ENCODE data around the gene PLA2G6. TPM values are rescaled to one million over a fixed set of nuclear protein-coding genes. Genes with fewer than 3 reads are reported as not detected.

The PLA2G6 gene
- total and polyA plus RNA-seq, 2 of the 13 experiments (the other 11 are each of a cell fraction or from before 2014, with no cell fraction given), result 4.8 to 11.5 TPM

GRCh38 chr22:38218661-38219622 is 37.3 kb upstream of the PLA2G6 start (continued):
- TF ChIP-seq ZBTB10 (CRISPR knock-in tag; IDR thresholded peaks at IDR 0.05; ENCODE audit: borderline replicate concordance) (peak; percentile 86; the same call in 1 of the 2 replicates), ZNF235 (CRISPR knock-in tag; IDR thresholded peaks at IDR 0.05; ENCODE audit: borderline replicate concordance) (peak; percentile 82; the same call in 1 of the 2 replicates), SAFB2 (CRISPR knock-in tag; IDR thresholded peaks at IDR 0.05; ENCODE audit: borderline replicate concordance, low read depth) (peak; percentile 85; the same call in 1 of the 2 replicates), POGK (CRISPR knock-in tag; conservative IDR thresholded peaks at IDR 0.05) (peak; percentile 48; the same call in 1 of the 2 replicates), CBX5 (CRISPR knock-in tag; IDR thresholded peaks at IDR 0.05; ENCODE audit: borderline replicate concordance) (peak; percentile 52; the same call in 1 of the 2 replicates), REL (CRISPR knock-in tag; conservative IDR thresholded peaks at IDR 0.05) (0 out of 2 replicates have a peak, but pooled peaks have one; percentile 69), ZBTB34 (CRISPR knock-in tag; IDR thresholded peaks at IDR 0.05) (peak; percentile 71), ZNF34 (CRISPR knock-in tag; IDR thresholded peaks at IDR 0.05; ENCODE audit: borderline replicate concordance) (no peak), SOX6 (IDR thresholded peaks at IDR 0.05) (no peak), SOX6 (CRISPR knock-in tag; IDR thresholded peaks at IDR 0.05) (peak; percentile 65; the same call in 1 of the 2 replicates), U2AF1 (optimal IDR thresholded peaks at IDR 0.05; ENCODE audit: low read depth, low read length) (no peak), BRD4 (CRISPR knock-in tag; IDR thresholded peaks at IDR 0.05) (peak; percentile 51; the same call in 1 of the 2 replicates), ZNF768 (CRISPR knock-in tag; IDR thresholded peaks at IDR 0.05) (peak; percentile 71; the same call in 1 of the 2 replicates), SIX1 (CRISPR knock-in tag; IDR thresholded peaks at IDR 0.05; ENCODE audit: borderline replicate concordance) (no peak), MYPOP (CRISPR knock-in tag; IDR thresholded peaks at IDR 0.05) (no peak; the same call in 1 of the 2 replicates), SP1 (IDR thresholded peaks at IDR 0.05) (no peak), SP1 (CRISPR knock-in tag; IDR thresholded peaks at IDR 0.05) (peak; percentile 89), ERF (CRISPR knock-in tag; IDR thresholded peaks at IDR 0.05) (peak; percentile 76; the same call in 1 of the 2 replicates), HMG20B (CRISPR knock-in tag; conservative IDR thresholded peaks at IDR 0.05) (0 out of 2 replicates have a peak, but pooled peaks have one; percentile 27), ZSCAN29 (CRISPR knock-in tag; conservative IDR thresholded peaks at IDR 0.05) (peak; percentile 73; the same call in 1 of the 2 replicates), ZNF263 (CRISPR knock-in tag; IDR thresholded peaks at IDR 0.05) (peak; percentile 99), ARNT2 (CRISPR knock-in tag; IDR thresholded peaks at IDR 0.05; ENCODE audit: low read depth) (0 out of 2 replicates have a peak, but pooled peaks have one; percentile 46)
